Stromal cell of bone marrow (primary cell): ENCODE results near the gene CRACDL.
"Not testable (repeated sequence)": the region's sequence is repeated elsewhere in the genome, so short reads cannot be mapped to it uniquely, and the experiment has no call there.

ENCODE experiments used
- DNase-seq: peaks from one replicate; pipeline ENCODE4 v3.0.0-alpha.2; 2012; ENCODE audit warnings: low read depth

Gene CRACDL

GRCh38 chr2:98773907-98774306 is 162.1 kb downstream of the CRACDL start:
- no peak for DNase-seq

GRCh38 chr2:98773169-98773568 is 162.9 kb downstream of the CRACDL start:
- no peak for DNase-seq

- DNase-seq, result no peak
Observed at GRCh38 chr2:98772536-98772935, 163.5 kb downstream of the CRACDL start.

- peak; percentile 29 for DNase-seq
Observed at GRCh38 chr2:98771721-98772524, 164.1 kb downstream of the CRACDL start.

GRCh38 chr2:98771264-98771663 is 164.8 kb downstream of the CRACDL start:
- DNase-seq, result no peak

GRCh38 chr2:98769784-98770183 is 166.2 kb downstream of the CRACDL start:
- DNase-seq, result no peak

GRCh38 chr2:98769114-98769476 is 166.9 kb downstream of the CRACDL start:
- no peak for DNase-seq

- DNase-seq, result no peak
Observed at GRCh38 chr2:98768384-98769113, 167.5 kb downstream of the CRACDL start.

- no peak for DNase-seq
Observed at GRCh38 chr2:98764499-98764898, 171.5 kb downstream of the CRACDL start.

GRCh38 chr2:98763209-98763951 is 172.6 kb downstream of the CRACDL start:
- DNase-seq, result no peak

GRCh38 chr2:98761909-98762308 is 174.1 kb downstream of the CRACDL start:
- no peak for DNase-seq

- DNase-seq, result no peak
Observed at GRCh38 chr2:98761267-98761781, 174.7 kb downstream of the CRACDL start.

GRCh38 chr2:98759827-98760625 is 176.0 kb downstream of the CRACDL start:
- DNase-seq, result no peak

GRCh38 chr2:98759338-98759737 is 176.7 kb downstream of the CRACDL start:
- DNase-seq, result no peak

GRCh38 chr2:98757904-98758421 is 178.1 kb downstream of the CRACDL start:
- peak; percentile 77 for DNase-seq

GRCh38 chr2:98753801-98754200 is 182.2 kb downstream of the CRACDL start:
- DNase-seq, result no peak

GRCh38 chr2:98752711-98753110 is 183.3 kb downstream of the CRACDL start:
- not testable (repeated sequence) for DNase-seq

- no peak for DNase-seq
Observed at GRCh38 chr2:98751748-98752147, 184.3 kb downstream of the CRACDL start.

GRCh38 chr2:98750593-98751282 is 185.3 kb downstream of the CRACDL start:
- no peak for DNase-seq

GRCh38 chr2:98749066-98749450 is 187.0 kb downstream of the CRACDL start:
- no peak for DNase-seq
